GM18951 (cell line): ENCODE measurements around the gene SDR9C7.
"Not testable (repeated sequence)": the region's sequence is repeated elsewhere in the genome, so short reads cannot be mapped to it uniquely, and the experiment has no call there.

ENCODE experiments used
- POLR2A ChIP-seq: IDR thresholded peaks from 4 replicates; pipeline ENCODE4 v1.6.1; 2011; ENCODE audit warnings: mild to moderate bottlenecking; ENCODE audit not compliant: insufficient read length, insufficient read depth; ENCODE audit errors: extremely low read depth
- in situ Hi-C: fragments of 300-500 bp; cut with MboI; formaldehyde crosslinking; loops from one replicate; pipeline ENCODE4 v1.12.0; 2022; ENCODE audit warnings: low sequenced_read_pairs, mixed read lengths, inconsistent platforms; ENCODE audit not compliant: unreplicated experiment

The SDR9C7 gene

GRCh38 chr12:56914256-56914655 lies 20.0 kb downstream of the SDR9C7 start:
- no peak for TF ChIP-seq POLR2A
- in situ Hi-C loops, result no loop called here

DNA sequence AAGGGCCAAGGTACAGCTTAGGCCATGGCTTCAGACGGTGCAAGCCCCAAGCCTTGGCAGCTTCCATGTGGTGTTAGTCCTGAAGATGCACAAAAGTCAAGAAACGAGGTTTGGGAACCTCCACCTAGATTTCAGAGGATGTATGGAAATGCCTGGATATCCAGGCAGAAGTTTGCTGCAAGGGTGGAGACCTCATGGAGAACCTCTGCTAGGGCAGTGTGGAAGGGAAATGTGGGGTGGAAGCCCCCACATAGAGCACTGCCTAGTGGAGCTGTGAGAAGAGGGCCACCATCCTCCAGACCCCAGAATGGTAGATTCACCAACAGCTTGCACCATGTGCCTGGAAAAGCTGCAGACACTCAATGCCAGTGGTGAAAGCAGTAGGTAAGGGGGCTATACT lies 24.8 kb downstream of the SDR9C7 start:
- in situ Hi-C loops, result not testable (repeated sequence)

DNA sequence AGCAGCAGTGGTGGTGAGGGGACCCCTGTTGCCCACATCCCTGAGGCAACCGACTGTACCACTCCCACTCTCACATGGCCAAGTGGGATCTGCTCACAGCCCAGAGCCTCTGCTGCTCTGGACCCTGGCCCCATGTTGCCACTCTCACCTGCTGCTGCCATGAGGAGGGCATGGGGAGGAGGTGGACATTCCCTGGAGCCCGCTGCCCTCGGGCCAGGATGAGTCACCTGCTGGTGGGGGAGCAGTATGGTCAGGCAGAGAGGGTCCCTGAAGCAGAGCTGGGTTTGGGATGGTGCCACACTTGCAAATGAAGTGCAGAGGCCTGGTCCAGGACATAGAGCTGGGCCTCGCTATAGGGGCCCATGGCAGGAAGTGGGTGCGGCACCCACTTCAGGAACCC lies 26.1 kb downstream of the SDR9C7 start:
- in situ Hi-C loops, result no loop called here
- TF ChIP-seq POLR2A, result no peak

GRCh38 chr12:56905852-56906251 lies 28.4 kb downstream of the SDR9C7 start:
- no peak for TF ChIP-seq POLR2A
- in situ Hi-C loops, result no loop called here

DNA sequence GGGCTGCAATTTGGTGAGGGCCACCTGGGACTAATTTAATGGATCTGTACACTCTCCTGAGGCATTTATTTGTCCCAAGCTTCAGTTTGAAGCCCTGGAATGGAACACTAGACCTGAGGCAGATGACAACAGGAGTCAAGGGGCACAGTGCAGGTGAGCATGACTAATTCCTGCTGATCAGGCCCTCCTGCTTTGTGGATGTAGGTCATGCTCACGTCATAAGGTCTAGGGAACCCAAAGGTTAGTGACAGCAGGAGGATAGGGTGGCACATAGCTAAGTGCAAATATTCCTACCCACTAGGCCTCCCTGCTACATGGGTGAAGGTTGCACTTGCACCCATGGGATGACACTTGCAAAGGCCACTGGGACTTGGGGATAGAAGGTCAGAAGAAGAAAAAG lies 30.8 kb downstream of the SDR9C7 start:
- no peak for TF ChIP-seq POLR2A
- in situ Hi-C loops, result no loop called here

- in situ Hi-C loops, result not testable (repeated sequence)
Observed at GRCh38 chr12:56901313-56901712, 32.9 kb downstream of the SDR9C7 start.

GRCh38 chr12:56900583-56900982 lies 33.6 kb downstream of the SDR9C7 start:
- no peak for TF ChIP-seq POLR2A
- in situ Hi-C loops, result no loop called here

- in situ Hi-C loops, result no loop called here
- TF ChIP-seq POLR2A, result no peak
Observed at GRCh38 chr12:56898938-56899337, 35.3 kb downstream of the SDR9C7 start.

GRCh38 chr12:56897844-56898361 lies 36.3 kb downstream of the SDR9C7 start:
- TF ChIP-seq POLR2A, result no peak
- in situ Hi-C loops, result no loop called here

- no peak for TF ChIP-seq POLR2A
- in situ Hi-C loops, result no loop called here
Observed at GRCh38 chr12:56896082-56896481, 38.1 kb downstream of the SDR9C7 start.

DNA sequence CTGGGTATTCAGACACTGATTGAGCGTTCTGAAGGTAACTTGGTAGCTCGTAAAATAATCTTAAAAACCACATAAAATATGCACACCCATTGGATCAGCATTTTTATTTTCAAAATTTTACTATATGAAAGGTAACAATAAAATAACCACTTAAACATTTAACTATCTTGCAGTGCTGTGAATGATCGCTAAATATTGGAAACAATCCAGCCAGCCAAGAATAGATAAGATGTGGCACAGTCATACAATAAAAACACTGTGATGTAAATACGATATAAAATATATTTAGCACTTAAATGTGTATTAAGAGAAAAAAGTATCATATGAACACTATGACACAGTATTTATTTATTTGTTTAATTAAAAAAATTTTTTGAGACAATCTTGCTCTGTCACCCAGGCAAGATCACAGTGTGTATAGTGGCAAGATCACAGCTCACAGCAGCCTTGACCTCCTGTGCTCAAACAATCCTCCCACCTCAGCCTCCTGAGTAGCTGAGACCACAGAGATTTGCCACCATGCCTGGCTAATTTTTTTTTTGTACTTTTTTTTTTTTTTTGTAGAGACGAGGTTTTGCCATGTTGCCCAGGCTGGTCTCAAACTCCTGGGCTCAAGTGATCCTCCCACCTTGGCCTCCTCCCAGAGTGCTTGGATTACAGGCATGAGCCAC lies 39.4 kb downstream of the SDR9C7 start:
- in situ Hi-C loops, result no loop called here
- TF ChIP-seq POLR2A, result no peak

GRCh38 chr12:56891885-56892284 lies 42.3 kb downstream of the SDR9C7 start:
- in situ Hi-C loops, result not testable (repeated sequence)

DNA sequence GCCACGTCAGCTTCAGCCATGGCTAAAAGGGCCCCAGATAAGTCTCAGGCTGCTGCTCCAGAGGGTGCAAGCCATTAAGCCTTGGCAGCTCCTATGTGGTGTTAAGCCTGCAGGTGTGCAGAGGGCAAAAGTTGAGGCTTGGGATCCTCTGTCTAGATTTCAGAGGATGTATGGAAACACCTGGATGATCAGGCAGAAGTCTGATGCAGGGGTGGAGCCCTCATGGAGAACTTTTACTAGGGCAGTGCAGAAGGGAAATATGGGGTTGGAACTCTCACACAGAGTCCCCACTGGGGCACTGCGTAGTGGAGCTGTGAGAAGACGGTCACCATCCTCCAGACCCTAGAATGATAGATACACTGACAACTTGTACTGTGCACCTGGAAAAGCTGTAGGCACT lies 47.9 kb downstream of the SDR9C7 start:
- no peak for TF ChIP-seq POLR2A
- in situ Hi-C loops, result no loop called here

DNA sequence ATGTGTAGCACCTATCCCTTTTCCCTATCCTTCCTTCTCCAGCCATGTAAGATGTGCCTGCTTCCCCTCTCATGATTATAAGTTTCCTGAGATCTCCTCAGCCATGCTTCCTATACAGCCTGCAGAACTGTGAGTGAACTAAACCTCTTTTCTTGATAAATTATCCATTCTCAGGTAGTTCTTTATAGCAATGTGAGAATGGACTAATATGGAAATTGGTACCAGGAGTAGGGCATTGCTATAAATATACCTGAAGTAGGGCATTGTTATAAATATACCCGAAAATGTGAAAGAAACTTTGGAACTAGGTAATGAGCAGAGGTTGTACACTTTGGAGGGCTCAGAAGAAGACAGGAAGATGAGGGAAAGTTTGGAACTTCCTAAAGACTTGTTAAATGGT lies 48.9 kb downstream of the SDR9C7 start:
- TF ChIP-seq POLR2A, result no peak
- in situ Hi-C loops, result no loop called here

DNA sequence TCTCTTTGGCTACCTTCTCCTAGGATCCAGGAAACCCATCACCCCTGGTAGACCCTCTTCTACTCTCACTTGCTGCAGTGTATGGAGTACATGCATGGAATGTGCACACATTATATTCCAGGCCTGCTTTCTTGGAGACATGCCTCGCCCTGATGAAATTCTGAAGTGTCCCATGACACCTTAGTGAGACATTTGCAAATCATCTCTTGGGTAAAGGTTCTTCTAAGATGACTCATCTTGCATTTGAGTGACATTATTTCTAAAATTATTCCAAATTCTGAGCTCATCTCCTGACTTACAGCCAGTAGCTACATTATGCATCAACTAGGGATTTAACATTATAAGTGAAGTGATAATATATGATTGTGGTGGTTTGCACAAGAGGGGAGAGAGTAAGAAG lies 49.8 kb downstream of the SDR9C7 start:
- in situ Hi-C loops, result no loop called here

GRCh38 chr12:56882407-56882806 lies 51.8 kb downstream of the SDR9C7 start:
- in situ Hi-C loops, result not testable (repeated sequence)

More for the DNA sequence above, 49.8 kb downstream of the SDR9C7 start:
- no peak for TF ChIP-seq POLR2A
